ENCODE measurements around the gene MYT1.
"Not testable (repeated sequence)": the region's sequence is repeated elsewhere in the genome, so short reads cannot be mapped to it uniquely, and the experiment has no call there.

DNA sequence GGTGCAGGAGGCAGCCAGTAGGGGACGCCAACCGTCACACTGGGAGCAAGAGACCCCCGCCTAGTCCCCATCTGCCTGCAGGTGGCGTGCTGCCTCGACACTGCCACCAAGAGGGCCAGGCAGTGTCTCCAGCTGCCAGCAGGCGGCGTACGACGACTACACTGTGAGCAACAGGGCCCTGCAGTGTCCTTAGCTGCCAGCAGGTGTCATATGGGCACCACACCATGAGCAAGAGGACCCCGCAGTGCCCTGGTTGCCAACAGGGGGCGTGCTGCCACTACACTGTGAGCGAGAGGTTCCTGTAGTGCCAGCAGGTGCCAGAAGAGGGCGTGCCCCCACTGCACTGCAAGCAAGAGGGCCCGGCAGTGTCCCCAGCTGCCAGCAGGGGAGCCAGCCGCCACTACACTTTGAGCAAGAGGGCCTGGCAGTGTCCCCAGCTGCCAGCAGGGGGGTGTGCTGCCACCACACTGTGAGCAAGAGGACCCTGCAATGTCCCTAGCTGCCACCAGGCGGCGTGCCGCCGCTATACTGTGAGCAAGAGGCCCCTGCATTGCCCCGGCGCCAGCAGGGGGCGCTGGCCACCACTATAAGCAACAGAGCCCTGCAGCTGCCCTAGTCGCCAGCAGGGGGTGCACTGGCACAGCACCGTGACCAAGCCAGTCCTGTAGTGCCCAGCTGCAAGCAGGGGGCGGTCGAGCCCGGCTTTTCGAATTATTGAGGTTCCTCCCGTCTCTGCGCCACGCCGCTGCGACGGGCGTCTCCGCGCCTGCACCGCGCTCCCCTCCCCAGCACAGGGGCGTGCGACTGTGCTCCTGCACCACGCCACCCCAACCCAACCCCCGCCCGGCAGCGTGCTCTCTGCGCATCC is 121.6 kb downstream of the MYT1 start:
- TF ChIP-seq POLR2A (IDR thresholded peaks at IDR 0.05): not testable (repeated sequence)
- TF ChIP-seq, protein P1, sequence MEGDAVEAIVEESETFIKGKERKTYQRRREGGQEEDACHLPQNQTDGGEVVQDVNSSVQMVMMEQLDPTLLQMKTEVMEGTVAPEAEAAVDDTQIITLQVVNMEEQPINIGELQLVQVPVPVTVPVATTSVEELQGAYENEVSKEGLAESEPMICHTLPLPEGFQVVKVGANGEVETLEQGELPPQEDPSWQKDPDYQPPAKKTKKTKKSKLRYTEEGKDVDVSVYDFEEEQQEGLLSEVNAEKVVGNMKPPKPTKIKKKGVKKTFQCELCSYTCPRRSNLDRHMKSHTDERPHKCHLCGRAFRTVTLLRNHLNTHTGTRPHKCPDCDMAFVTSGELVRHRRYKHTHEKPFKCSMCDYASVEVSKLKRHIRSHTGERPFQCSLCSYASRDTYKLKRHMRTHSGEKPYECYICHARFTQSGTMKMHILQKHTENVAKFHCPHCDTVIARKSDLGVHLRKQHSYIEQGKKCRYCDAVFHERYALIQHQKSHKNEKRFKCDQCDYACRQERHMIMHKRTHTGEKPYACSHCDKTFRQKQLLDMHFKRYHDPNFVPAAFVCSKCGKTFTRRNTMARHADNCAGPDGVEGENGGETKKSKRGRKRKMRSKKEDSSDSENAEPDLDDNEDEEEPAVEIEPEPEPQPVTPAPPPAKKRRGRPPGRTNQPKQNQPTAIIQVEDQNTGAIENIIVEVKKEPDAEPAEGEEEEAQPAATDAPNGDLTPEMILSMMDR (IDR thresholded peaks at IDR 0.05): peak; percentile 48 to 87 (median 60)
